Measurements from ENCODE around the gene GMDS.

Gene GMDS

GRCh38 chr6:1645466-1646185 lies 599.8 kb downstream of the GMDS start:
- DNase-seq (ENCODE audit: low spot score): no peak

- no peak for DNase-seq (ENCODE audit: low spot score)
Measured at GRCh38 chr6:1644516-1645060, 600.8 kb downstream of the GMDS start.

GRCh38 chr6:1643830-1644445 lies 601.5 kb downstream of the GMDS start:
- no peak for DNase-seq (ENCODE audit: low spot score)

- no peak for DNase-seq (ENCODE audit: low spot score)
Measured at GRCh38 chr6:1643111-1643510, 602.3 kb downstream of the GMDS start.

- DNase-seq (ENCODE audit: low spot score): no peak
Measured at GRCh38 chr6:1641343-1641885, 604.0 kb downstream of the GMDS start.

- no peak for DNase-seq (ENCODE audit: low spot score)
Measured at GRCh38 chr6:1640476-1640875, 604.9 kb downstream of the GMDS start.

GRCh38 chr6:1639430-1639829 lies 606.0 kb downstream of the GMDS start:
- no peak for DNase-seq (ENCODE audit: low spot score)

GRCh38 chr6:1636971-1637871 lies 608.2 kb downstream of the GMDS start:
- no peak for DNase-seq (ENCODE audit: low spot score)

- no peak for DNase-seq (ENCODE audit: low spot score)
Measured at GRCh38 chr6:1636272-1636825, 609.1 kb downstream of the GMDS start.

GRCh38 chr6:1635305-1636010 lies 609.9 kb downstream of the GMDS start:
- DNase-seq (ENCODE audit: low spot score): no peak

GRCh38 chr6:1634081-1634480 lies 611.3 kb downstream of the GMDS start:
- no peak for DNase-seq (ENCODE audit: low spot score)

- no peak for DNase-seq (ENCODE audit: low spot score)
Measured at GRCh38 chr6:1633366-1634021, 611.9 kb downstream of the GMDS start.

GRCh38 chr6:1631251-1631650 lies 614.2 kb downstream of the GMDS start:
- no peak for DNase-seq (ENCODE audit: low spot score)

- DNase-seq (ENCODE audit: low spot score): no peak
Measured at GRCh38 chr6:1630771-1631217, 614.6 kb downstream of the GMDS start.

- no peak for DNase-seq (ENCODE audit: low spot score)
Measured at GRCh38 chr6:1630212-1630770, 615.1 kb downstream of the GMDS start.

- no peak for DNase-seq (ENCODE audit: low spot score)
Measured at GRCh38 chr6:1629316-1629715, 616.1 kb downstream of the GMDS start.

GRCh38 chr6:1627827-1628560 lies 617.4 kb downstream of the GMDS start:
- DNase-seq (ENCODE audit: low spot score): no peak

- DNase-seq (ENCODE audit: low spot score): no peak
Measured at GRCh38 chr6:1626481-1626880, 618.9 kb downstream of the GMDS start.

GRCh38 chr6:1625794-1626435 lies 619.5 kb downstream of the GMDS start:
- no peak for DNase-seq (ENCODE audit: low spot score)

Data from Ammon's horn (tissue), 1 donor.